SHP77 treated with DMSO at 0.1 percent for 48 hours (cell line): ENCODE results near the gene IFT57.
A peak's percentile ranks its signal among the peaks of the same experiment; 100 is the strongest.
"Not testable (repeated sequence)": the region's sequence is repeated elsewhere in the genome, so short reads cannot be mapped to it uniquely, and the experiment has no call there.

Experiments used
- DNase-seq: peaks from one replicate; lab custom pipeline; 2025; lab: John Stamatoyannopoulos, UW

The IFT57 gene, protein sequence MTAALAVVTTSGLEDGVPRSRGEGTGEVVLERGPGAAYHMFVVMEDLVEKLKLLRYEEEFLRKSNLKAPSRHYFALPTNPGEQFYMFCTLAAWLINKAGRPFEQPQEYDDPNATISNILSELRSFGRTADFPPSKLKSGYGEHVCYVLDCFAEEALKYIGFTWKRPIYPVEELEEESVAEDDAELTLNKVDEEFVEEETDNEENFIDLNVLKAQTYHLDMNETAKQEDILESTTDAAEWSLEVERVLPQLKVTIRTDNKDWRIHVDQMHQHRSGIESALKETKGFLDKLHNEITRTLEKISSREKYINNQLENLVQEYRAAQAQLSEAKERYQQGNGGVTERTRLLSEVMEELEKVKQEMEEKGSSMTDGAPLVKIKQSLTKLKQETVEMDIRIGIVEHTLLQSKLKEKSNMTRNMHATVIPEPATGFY

DNA sequence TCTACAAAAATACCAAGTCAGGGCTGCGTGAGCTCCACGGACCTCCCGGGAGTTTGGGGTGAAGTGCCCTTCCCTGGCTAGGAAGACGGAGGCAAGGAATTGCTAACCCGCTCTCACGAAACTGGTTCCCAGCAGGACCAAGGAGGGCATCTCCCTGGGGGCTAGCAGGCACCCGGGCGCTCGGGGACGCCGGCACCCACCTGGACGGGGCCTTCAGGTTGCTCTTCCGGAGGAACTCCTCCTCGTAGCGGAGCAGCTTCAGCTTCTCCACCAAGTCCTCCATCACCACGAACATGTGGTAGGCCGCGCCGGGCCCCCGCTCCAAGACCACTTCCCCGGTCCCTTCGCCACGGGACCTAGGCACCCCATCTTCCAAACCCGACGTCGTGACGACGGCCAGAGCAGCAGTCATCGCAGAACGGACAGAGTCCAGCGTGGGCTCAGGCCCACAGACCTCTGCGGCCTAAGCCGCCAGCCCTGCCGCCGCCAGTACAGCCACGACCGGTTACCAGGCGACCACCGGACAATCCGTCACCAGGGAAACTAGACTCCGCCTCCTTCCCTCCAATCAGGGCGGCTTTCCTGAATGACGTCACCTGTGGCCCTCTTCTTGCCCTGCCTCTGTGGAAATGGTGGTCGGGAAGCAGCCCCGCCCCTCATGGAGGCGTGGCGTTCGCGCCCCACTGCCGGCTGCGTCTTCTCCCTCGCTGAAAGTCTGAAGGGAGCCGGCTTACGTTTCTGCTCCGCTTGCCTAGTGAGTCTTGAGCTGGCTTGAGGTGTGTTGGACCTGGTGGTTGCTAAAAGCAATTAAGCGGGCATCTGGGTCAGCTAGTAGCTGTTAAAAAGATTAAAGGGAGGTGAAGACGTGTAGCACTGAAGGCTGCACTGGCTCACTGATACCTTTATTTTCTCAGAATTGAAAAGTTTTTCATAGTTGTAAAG lies at the start of gene IFT57:
Gene IFT57, minus strand, starts transcription at position 514 of the 942 bp plus-strand sequence. Its CDS starts 102 bp downstream, at position 412.
- DNase-seq, result peak; percentile 97

- DNase-seq, result no peak
Observed at GRCh38 chr3:108271626-108272025, 49.4 kb upstream of the IFT57 start.

GRCh38 chr3:108268235-108268634 lies 46.0 kb upstream of the IFT57 start:
- DNase-seq, result not testable (repeated sequence)

DNA sequence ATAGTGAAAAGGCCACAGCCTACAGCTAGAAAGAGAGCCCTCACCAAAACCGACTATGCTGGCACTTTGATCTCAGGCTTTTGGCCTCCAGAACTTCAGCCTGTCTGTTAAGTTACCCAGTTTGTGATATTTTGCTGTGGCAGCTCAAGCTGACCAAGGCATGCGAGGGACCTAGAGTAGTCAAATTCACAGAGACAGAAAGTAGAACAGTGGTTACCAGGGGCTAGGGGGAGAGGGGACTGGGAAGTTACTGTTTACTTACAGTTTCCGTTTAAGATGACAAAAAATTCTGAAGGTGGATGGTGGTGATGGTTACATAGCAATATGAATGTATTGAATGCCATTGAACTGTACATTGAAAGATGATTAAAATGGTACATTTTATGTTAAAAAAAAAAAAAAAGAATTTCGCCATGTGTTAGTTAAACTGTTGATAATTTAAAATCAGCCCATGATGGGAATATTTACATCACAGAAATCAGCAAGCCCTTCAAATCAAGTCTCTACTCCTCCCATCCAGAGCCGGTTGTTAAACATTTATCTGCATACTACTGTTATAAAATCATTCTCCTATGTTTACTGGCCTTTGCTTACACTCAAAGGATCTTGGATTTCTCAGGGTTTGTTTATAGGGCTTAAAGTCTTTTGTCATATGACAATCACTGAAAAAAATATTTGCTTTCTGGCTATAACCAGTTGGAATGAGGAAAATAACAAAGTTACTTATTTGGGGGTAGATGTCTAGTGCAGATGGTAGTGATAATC lies 42.5 kb upstream of the IFT57 start:
- DNase-seq, result not testable (repeated sequence)

GRCh38 chr3:108255131-108255530 lies 32.9 kb upstream of the IFT57 start:
- DNase-seq, result no peak

- DNase-seq, result no peak
Observed at GRCh38 chr3:108251844-108252243, 29.6 kb upstream of the IFT57 start.

DNA sequence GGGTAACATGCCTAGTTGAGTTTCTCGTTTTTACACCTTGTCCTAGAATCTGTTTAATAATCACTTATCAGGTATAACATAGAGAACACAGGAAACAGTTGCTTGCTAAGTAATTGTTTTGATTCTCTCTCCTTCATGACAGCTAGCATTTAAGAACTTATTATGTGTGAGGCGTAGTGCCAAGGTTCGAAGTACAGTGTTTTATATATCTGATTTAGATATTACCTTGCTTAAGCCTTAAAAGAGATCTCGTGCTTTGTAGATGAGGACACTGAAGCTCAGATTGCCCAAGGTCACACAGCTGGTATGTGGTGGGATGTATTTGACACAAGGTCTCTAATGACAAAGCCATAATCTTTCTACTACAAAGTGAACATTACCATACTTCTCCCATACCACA lies 29.0 kb upstream of the IFT57 start:
- no peak for DNase-seq

GRCh38 chr3:108250626-108251025 lies 28.4 kb upstream of the IFT57 start:
- no peak for DNase-seq

GRCh38 chr3:108243243-108243642 lies 21.0 kb upstream of the IFT57 start:
- DNase-seq, result no peak

DNA sequence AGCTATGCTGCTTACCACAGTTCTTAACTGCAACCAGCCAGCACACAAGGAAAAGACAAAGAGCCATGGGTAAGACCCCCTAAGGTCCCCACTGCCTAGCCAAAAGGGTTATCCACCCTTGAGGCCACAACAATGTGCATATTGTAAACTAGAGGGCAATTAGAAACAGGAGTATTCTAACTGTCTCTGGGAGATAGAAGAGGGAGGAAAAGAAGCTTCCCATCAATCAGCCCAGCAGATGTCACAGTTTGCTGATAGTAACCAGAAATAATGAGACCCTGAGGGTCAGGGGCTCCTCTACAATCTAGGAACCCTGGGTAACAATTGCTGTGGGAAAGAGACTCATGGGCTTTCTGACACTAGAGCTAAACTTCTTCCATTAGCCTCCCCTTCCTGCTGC lies 20.6 kb upstream of the IFT57 start:
- DNase-seq, result no peak

DNA sequence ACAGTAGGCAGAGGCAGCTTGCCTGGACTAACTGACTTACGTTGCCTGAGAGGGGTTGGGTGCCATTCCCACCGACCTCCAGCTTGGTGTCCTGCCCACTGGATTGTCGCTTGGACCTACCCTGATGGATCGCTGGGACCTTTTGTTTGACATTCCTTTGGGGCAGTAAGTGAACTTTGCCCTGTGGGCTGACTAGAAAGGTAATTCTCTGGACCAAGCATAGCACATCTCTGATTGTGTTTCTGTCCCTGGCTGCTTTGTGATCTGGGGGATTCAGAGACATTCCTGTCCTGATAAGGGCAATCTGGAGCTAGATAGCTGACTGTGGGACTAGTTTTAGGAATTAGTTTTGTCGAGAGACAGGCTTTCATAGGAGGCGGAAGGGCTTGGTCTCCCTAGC lies 19.5 kb upstream of the IFT57 start:
- DNase-seq, result no peak

DNA sequence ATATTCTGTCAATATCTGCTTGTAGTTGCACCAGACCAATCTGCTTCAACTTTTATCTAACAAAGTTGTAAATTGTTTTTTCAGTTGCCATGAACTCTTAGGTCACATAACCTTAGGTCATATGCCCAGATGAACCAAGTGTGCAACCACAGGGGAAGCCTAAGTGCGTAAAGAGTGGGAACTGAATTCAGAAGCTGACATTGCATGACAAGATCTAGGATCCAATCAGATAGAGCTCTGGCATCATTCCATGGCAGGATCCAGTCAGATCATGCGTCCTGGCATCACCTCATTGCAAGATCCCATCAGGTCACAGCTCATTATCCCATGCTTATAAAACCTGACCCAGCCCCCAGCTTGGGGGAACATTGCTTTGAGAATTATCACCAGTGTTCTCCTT lies 18.9 kb upstream of the IFT57 start:
- no peak for DNase-seq

GRCh38 chr3:108239082-108239481 lies 16.9 kb upstream of the IFT57 start:
- no peak for DNase-seq

DNA sequence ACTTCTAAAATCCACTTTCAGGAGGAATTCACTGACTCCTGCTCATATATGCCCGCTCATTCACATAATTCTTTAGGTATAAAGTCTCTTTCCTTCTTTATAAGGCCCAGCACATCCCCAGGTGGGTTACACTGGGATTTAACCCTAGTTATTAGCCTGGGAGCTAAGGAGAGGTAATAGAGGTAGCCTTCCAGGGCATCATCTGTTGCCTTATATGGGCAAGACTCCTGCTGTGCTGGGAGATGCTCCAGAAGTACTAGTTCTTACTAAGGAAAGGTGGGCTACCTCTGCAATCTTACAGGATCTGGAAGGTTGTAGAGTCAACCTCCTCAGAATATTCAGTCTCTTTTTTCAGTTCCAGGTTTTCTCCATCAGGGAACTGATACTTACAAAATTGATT lies 13.1 kb upstream of the IFT57 start:
- no peak for DNase-seq

GRCh38 chr3:108234387-108234957 lies 12.2 kb upstream of the IFT57 start:
- DNase-seq, result no peak

- no peak for DNase-seq
Observed at GRCh38 chr3:108228286-108228685, 6.1 kb upstream of the IFT57 start.

- DNase-seq, result no peak
Observed at GRCh38 chr3:108227131-108227530, 4.9 kb upstream of the IFT57 start.

GRCh38 chr3:108225221-108225620 lies 3.0 kb upstream of the IFT57 start:
- no peak for DNase-seq

DNA sequence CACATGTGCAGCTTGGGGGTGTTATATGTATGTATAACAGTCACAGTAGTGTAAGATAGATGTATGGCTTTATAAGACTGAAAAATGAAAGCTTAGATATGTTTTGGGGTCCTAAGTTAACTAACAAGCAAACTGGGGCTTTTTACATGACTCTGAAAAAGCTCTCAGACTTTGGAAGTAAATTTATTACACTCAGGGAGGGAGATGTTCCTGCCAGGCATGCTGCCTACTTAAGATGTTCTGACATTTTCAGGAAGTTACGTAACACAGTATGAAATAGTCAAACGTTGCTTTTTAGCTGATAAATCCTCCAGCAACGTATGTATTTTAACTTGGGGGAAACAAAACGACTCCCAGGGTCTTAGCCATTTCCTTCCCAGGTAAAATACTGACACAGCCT lies 1.7 kb upstream of the IFT57 start:
- no peak for DNase-seq

DNA sequence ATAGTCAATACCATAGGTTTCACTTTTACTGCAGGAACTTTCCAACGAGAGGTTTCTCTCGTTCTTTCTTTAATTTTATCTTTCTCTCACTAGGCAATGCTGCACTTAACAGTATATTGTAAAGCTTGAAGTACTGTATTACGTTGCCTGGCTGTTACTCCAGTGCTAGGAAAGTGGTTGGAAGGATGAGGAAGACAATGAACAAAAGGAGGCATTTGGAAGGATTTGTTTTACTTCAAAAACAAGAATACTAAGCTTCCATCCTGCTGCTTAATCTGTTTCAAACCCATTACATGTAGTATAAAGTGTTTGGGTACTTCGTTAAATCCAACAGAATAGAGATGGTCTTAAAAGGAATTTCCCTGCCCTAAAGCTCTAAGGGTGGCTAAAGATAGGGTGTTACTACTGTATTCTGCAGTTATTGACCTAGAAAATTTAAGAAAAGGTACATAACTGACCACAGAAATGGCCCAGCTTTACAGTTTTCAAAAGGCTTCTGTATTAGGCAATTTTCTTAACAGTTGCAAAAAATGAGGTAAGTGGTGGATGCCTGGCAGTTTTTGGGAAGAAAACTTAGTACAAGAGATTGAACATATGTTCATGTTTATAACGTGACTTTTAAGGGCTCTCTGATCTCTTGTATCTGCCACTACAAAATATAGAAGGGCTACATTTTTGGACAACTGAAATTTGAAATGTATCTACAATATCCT lies 785 bp upstream of the IFT57 start:
- DNase-seq, result peak; percentile 41

DNA sequence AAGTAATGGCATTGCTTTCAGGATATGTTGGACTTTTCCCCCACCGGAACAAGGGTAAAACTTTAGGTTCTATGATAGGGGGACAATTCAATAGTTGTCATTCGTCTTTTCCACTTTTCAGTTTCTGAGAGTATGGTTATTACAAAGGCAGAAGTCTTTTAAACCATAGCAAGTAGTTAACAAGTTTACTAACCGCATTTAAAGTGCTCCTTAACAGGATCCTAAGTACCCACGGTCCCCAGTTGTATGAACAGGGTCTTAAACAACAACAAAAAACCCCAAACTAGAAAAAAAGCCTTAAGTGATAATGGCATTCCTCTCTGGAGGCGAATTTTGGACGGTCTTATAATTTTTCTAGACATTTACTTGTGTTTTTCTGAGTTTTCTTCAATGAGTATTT lies 831 bp downstream of the IFT57 start:
- no peak for DNase-seq
